ENCODE data around the gene EXT2.

EXT2 gene

GRCh38 chr11:44279483-44279882 is 184.0 kb downstream of the EXT2 start:
- no peaks in the 10 kb centered on the region for H3K36me3 ChIP-seq (replicated peaks; ENCODE audit: low read depth, low read length)
- H3K79me2 ChIP-seq (ENCODE audit: low read length): no peaks in the 10 kb centered on the region
- H3K27me3 ChIP-seq (ENCODE audit: low read depth, low read length): peaks cover 9% of the 10 kb centered on the region; the same call in 1 of the 2 replicates
- H3K27ac ChIP-seq (ENCODE audit: low read length): no peak overlapping the region
- TF ChIP-seq CTCF (IDR thresholded peaks at IDR 0.05; ENCODE audit: low read depth, low read length): no peak
- H4K20me1 ChIP-seq (ENCODE audit: insufficient read depth, low read length): no peaks in the 10 kb centered on the region
- no peaks in the 10 kb centered on the region for H3K4me1 ChIP-seq (ENCODE audit: low read length)
- H3K4me2 ChIP-seq (ENCODE audit: low read length): no peak overlapping the region
- H2AFZ ChIP-seq (ENCODE audit: low read depth, low read length): no peak overlapping the region
- H3K4me3 ChIP-seq (ENCODE audit: low read length): no peak overlapping the region
- H3K9ac ChIP-seq (ENCODE audit: low read length): no peak overlapping the region
- H3K9me3 ChIP-seq (ENCODE audit: insufficient read depth, low read length): no peaks in the 10 kb centered on the region

GRCh38 chr11:44280257-44280656 is 184.8 kb downstream of the EXT2 start:
- no peaks in the 10 kb centered on the region for H3K9me3 ChIP-seq (ENCODE audit: insufficient read depth, low read length)
- H3K4me1 ChIP-seq (ENCODE audit: low read length): no peaks in the 10 kb centered on the region
- H3K27ac ChIP-seq (ENCODE audit: low read length): no peak overlapping the region
- H2AFZ ChIP-seq (ENCODE audit: low read depth, low read length): no peak overlapping the region
- no peaks in the 10 kb centered on the region for H4K20me1 ChIP-seq (ENCODE audit: insufficient read depth, low read length)
- no peaks in the 10 kb centered on the region for H3K36me3 ChIP-seq (replicated peaks; ENCODE audit: low read depth, low read length)
- no peak overlapping the region for H3K9ac ChIP-seq (ENCODE audit: low read length)
- H3K4me3 ChIP-seq (ENCODE audit: low read length): no peak overlapping the region
- H3K27me3 ChIP-seq (ENCODE audit: low read depth, low read length): peaks cover 9% of the 10 kb centered on the region; the same call in 1 of the 2 replicates
- no peak for TF ChIP-seq CTCF (IDR thresholded peaks at IDR 0.05; ENCODE audit: low read depth, low read length)
- H3K4me2 ChIP-seq (ENCODE audit: low read length): no peak overlapping the region
- H3K79me2 ChIP-seq (ENCODE audit: low read length): no peaks in the 10 kb centered on the region

- Histone ChIP-seq H3K4me1 (ENCODE audit: low read length) (no peaks in the 10 kb centered on the region), H4K20me1 (ENCODE audit: insufficient read depth, low read length) (no peaks in the 10 kb centered on the region), H3K79me2 (ENCODE audit: low read length) (no peaks in the 10 kb centered on the region), H3K4me2 (ENCODE audit: low read length) (no peak overlapping the region), H3K27ac (ENCODE audit: low read length) (no peak overlapping the region), H3K36me3 (replicated peaks; ENCODE audit: low read depth, low read length) (no peaks in the 10 kb centered on the region), H3K9me3 (ENCODE audit: insufficient read depth, low read length) (no peaks in the 10 kb centered on the region), H2AFZ (ENCODE audit: low read depth, low read length) (no peak overlapping the region), H3K27me3 (ENCODE audit: low read depth, low read length) (peaks cover 9% of the 10 kb centered on the region; the same call in 1 of the 2 replicates), H3K9ac (ENCODE audit: low read length) (no peak overlapping the region), H3K4me3 (ENCODE audit: low read length) (no peak overlapping the region)
- TF ChIP-seq CTCF (IDR thresholded peaks at IDR 0.05; ENCODE audit: low read depth, low read length): no peak
- TF ChIP-seq EZH2phosphoT487 (IDR thresholded peaks at IDR 0.05; ENCODE audit: low read depth): no peak
Observed at GRCh38 chr11:44281151-44281550, 185.7 kb downstream of the EXT2 start.

GRCh38 chr11:44282620-44283019 is 187.1 kb downstream of the EXT2 start:
- H3K36me3 ChIP-seq (replicated peaks; ENCODE audit: low read depth, low read length): no peaks in the 10 kb centered on the region
- H3K4me3 ChIP-seq (ENCODE audit: low read length): no peak overlapping the region
- no peaks in the 10 kb centered on the region for H3K79me2 ChIP-seq (ENCODE audit: low read length)
- H3K9ac ChIP-seq (ENCODE audit: low read length): no peak overlapping the region
- peaks cover 9% of the 10 kb centered on the region; the same call in 1 of the 2 replicates for H3K27me3 ChIP-seq (ENCODE audit: low read depth, low read length)
- H4K20me1 ChIP-seq (ENCODE audit: insufficient read depth, low read length): no peaks in the 10 kb centered on the region
- H3K27ac ChIP-seq (ENCODE audit: low read length): no peak overlapping the region
- H3K4me1 ChIP-seq (ENCODE audit: low read length): no peaks in the 10 kb centered on the region; the same call in 1 of the 2 replicates
- TF ChIP-seq CTCF (IDR thresholded peaks at IDR 0.05; ENCODE audit: low read depth, low read length) (no peak), EZH2phosphoT487 (IDR thresholded peaks at IDR 0.05; ENCODE audit: low read depth) (no peak)
- no peak overlapping the region for H3K4me2 ChIP-seq (ENCODE audit: low read length)
- no peak overlapping the region for H2AFZ ChIP-seq (ENCODE audit: low read depth, low read length)
- H3K9me3 ChIP-seq (ENCODE audit: insufficient read depth, low read length): no peaks in the 10 kb centered on the region

Measured in OCI-LY3 (cell line).